VCaP (cell line): ENCODE measurements around the gene ETV7.
"Not testable (repeated sequence)": the region's sequence is repeated elsewhere in the genome, so short reads cannot be mapped to it uniquely, and the experiment has no call there.

ENCODE experiments used
- H3K27ac ChIP-seq: fragments of 450-650 bp; 2 replicates; pipeline ENCODE4 v1.5.1; 2017
- TF ChIP-seq, protein P1 (sequence below): fragments of 450-650 bp; conservative IDR thresholded peaks from 2 replicates; pipeline ENCODE4 v1.5.1; 2017; ENCODE audit warnings: mild to moderate bottlenecking, moderate library complexity

The ETV7 gene

GRCh38 chr6:36423101-36423824, 35.8 kb upstream of the ETV7 start:
- TF ChIP-seq, protein P1, sequence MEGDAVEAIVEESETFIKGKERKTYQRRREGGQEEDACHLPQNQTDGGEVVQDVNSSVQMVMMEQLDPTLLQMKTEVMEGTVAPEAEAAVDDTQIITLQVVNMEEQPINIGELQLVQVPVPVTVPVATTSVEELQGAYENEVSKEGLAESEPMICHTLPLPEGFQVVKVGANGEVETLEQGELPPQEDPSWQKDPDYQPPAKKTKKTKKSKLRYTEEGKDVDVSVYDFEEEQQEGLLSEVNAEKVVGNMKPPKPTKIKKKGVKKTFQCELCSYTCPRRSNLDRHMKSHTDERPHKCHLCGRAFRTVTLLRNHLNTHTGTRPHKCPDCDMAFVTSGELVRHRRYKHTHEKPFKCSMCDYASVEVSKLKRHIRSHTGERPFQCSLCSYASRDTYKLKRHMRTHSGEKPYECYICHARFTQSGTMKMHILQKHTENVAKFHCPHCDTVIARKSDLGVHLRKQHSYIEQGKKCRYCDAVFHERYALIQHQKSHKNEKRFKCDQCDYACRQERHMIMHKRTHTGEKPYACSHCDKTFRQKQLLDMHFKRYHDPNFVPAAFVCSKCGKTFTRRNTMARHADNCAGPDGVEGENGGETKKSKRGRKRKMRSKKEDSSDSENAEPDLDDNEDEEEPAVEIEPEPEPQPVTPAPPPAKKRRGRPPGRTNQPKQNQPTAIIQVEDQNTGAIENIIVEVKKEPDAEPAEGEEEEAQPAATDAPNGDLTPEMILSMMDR, result peak; percentile 78
- H3K27ac ChIP-seq, result peak overlapping the region; percentile 69

DNA sequence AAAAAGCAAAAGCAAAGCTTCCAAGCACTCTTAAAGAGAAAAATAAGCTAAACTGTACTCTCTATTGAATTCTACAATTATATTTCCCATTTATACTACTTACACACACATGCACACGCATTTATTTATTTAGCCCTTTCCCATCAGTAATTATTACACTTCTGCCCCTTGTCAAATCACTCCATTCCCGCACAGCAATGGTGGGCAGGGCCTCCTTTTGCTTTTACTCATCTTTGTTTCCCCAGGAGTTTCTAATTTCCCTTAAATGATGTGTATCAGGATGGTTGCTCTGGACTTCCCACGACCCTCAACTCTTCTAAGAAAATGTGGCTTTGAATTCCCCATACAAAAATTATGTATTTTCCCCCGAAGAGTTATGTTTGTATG, 35.2 kb upstream of the ETV7 start:
- H3K27ac ChIP-seq, result peak overlapping the region; percentile 69
- TF ChIP-seq, protein P1, result no peak

DNA sequence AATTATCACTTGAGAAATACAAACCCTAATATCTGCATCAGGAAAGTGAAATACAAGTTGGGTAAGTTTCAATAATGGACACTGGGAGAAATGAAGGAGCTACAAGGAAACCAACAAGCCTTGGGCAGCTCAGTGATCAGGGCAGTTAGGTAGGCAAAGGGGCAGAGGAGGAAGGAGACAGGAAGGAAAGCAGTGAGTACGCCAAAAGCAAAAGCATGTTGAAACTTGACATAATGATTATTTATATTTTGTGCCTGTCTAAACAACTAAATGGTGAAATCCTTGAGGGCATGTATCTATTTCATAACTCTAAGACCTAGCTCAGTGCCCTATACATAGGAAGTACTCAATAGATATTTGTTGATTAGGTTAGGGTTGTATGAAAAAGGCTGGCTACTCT, 31.8 kb upstream of the ETV7 start:
- TF ChIP-seq, protein P1, result no peak
- no peak overlapping the region for H3K27ac ChIP-seq

DNA sequence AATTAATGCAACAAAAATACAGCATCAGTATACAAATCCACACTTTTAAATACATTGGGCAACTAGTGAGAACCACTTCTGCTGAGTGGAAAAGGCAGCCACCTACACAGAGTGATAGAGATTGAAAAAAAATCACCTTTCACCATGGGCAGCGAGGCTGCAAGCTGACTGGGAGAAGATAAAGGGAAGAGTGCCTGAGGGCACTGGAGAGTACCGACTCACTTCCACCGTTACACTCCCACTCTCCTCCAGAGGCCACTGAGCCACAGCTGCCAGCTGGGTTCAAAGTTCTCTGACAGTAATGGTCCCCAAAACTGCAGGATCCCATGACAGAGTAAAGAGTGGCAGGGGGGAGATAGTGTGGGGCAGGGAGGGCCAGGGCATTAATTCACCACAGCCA, 31.1 kb upstream of the ETV7 start:
- no peak overlapping the region for H3K27ac ChIP-seq
- TF ChIP-seq, protein P1, result no peak

DNA sequence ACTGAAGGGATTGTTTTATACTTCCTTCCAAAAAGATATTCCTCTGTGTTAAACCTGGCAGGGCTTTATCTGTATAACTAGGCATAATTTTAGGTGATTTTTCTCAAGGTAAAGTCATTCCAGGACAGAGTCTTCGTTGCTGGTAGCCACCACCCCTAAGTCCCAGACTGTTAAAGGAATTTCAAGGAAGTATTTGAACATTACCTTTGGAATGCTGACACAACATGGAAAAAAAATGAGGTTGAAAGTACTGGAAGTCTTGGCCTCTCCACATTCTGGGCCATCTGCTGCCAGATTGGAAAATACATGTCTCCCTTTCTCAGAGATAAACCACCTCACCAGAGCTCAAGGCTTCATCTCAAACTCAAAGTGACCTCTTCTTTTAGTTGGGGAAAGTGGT, 27.0 kb upstream of the ETV7 start:
- TF ChIP-seq, protein P1, result no peak
- H3K27ac ChIP-seq, result no peak overlapping the region

DNA sequence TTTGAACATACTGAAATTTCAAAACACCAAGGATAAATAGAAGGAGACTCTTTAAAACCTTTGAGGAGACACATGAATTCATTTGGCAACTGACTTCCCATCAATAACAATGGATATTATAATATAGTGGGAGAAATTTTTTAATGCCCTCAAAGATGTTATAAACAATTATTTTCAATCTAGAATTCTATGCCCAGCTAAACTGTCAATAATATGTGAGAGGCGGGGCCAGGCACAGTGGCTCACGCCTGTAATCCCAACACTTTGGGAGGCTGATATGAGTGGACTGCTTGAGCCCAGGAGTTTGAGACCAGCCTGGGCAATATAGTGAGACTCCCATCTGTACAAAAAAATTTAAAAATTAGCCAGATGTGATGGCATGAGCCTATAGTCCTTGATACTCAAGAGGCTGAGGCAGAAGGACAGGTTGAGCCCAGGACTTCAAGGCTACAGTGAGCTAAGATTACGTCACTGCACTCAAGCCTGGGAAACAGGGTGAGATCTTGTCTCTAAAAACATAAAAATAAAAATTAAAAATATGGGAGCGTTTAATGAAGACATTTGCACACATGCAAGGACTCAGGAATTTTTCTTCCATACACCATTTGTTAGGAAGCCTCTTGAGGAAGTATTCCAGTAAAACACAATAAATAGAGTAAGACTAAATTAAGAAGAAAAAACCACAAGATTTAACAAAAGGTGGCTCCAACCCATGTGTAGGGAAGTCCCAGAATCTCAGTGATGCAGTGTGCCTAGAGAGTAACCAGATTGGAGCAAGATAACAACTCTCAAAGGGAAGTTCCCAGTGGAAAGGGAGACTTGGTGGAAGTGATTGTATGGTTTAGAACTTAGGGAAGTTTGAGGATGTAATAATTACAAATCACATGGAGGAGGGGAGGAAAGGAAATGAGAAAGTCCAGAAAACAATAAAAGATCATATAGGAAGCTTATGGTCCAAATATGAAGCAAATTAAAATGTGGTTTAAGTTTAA, 26.3 kb upstream of the ETV7 start:
- H3K27ac ChIP-seq, result no peak overlapping the region
- TF ChIP-seq, protein P1, result no peak

- not testable (repeated sequence) for H3K27ac ChIP-seq
Measured at GRCh38 chr6:36409718-36410117, 22.2 kb upstream of the ETV7 start.
